HG03520 (cell line): ENCODE measurements around the gene PDZD8.
A peak's percentile ranks its signal among the peaks of the same experiment; 100 is the strongest.

ENCODE experiments used
- ATAC-seq: cut with Tn5 transposase; IDR thresholded peaks from one replicate; pipeline ENCODE4 v1.9.1; 2021; ENCODE audit warnings: mild to moderate bottlenecking, moderate library complexity; ENCODE audit not compliant: unreplicated experiment

PDZD8 gene

GRCh38 chr10:117375360-117376178 is at the start of gene PDZD8:
TSS of gene PDZD8 (minus strand) at chr10:117375440. CDS start at chr10:117375227, 213 bp downstream.
- peak; percentile 82 for ATAC-seq

- ATAC-seq: no peak
Observed at GRCh38 chr10:117424171-117424570, 48.9 kb upstream of the PDZD8 start.

- ATAC-seq: no peak
Observed at GRCh38 chr10:117421985-117422384, 46.7 kb upstream of the PDZD8 start.

GRCh38 chr10:117420768-117421167 is 45.5 kb upstream of the PDZD8 start:
- ATAC-seq: no peak

- ATAC-seq: no peak
Observed at GRCh38 chr10:117419921-117420320, 44.7 kb upstream of the PDZD8 start.

GRCh38 chr10:117419159-117419558 is 43.9 kb upstream of the PDZD8 start:
- ATAC-seq: no peak

GRCh38 chr10:117418121-117418520 is 42.9 kb upstream of the PDZD8 start:
- no peak for ATAC-seq

- ATAC-seq: no peak
Observed at GRCh38 chr10:117417196-117417595, 42.0 kb upstream of the PDZD8 start.

GRCh38 chr10:117413928-117414618 is 38.8 kb upstream of the PDZD8 start:
- no peak for ATAC-seq

GRCh38 chr10:117412469-117413010 is 37.3 kb upstream of the PDZD8 start:
- no peak for ATAC-seq

GRCh38 chr10:117411479-117412399 is 36.5 kb upstream of the PDZD8 start:
- no peak for ATAC-seq

- ATAC-seq: no peak
Observed at GRCh38 chr10:117410557-117410956, 35.3 kb upstream of the PDZD8 start.

GRCh38 chr10:117409549-117410305 is 34.5 kb upstream of the PDZD8 start:
- ATAC-seq: no peak

GRCh38 chr10:117408436-117409384 is 33.5 kb upstream of the PDZD8 start:
- no peak for ATAC-seq

- ATAC-seq: no peak
Observed at GRCh38 chr10:117405730-117406129, 30.5 kb upstream of the PDZD8 start.

- no peak for ATAC-seq
Observed at GRCh38 chr10:117400329-117400728, 25.1 kb upstream of the PDZD8 start.

- no peak for ATAC-seq
Observed at GRCh38 chr10:117399341-117400196, 24.3 kb upstream of the PDZD8 start.

- no peak for ATAC-seq
Observed at GRCh38 chr10:117398029-117398428, 22.8 kb upstream of the PDZD8 start.
